Upper lobe of right lung (tissue), 1 donor: ENCODE measurements around the gene PRODH. TPM values are rescaled to one million over a fixed set of nuclear protein-coding genes. Genes with fewer than 3 reads are reported as not detected.
"Not testable (repeated sequence)": the region's sequence is repeated elsewhere in the genome, so short reads cannot be mapped to it uniquely, and the experiment has no call there.

Source experiments
- ATAC-seq: fragments of 200-7000 bp; cut with Tn5 transposase; one replicate; pipeline ENCODE4 v1.9.1; 2020; ENCODE audit warnings: mild to moderate bottlenecking, moderate library complexity
- DNase-seq: peaks from one replicate; pipeline ENCODE4 v3.0.0-alpha.2; 2020
- H3K27ac ChIP-seq: fragments of 200-600 bp; one replicate; pipeline ENCODE4 v1.8.0; 2022
- H3K27me3 ChIP-seq: fragments of 200-600 bp; one replicate; pipeline ENCODE4 v1.8.0; 2022; ENCODE audit warnings: mild to moderate bottlenecking
- H3K36me3 ChIP-seq: fragments of 200-600 bp; one replicate; pipeline ENCODE4 v1.8.0; 2022
- H3K4me1 ChIP-seq: fragments of 200-600 bp; one replicate; pipeline ENCODE4 v1.8.0; 2022
- H3K4me3 ChIP-seq: fragments of 200-600 bp; one replicate; pipeline ENCODE4 v1.8.0; 2022; ENCODE audit warnings: mild to moderate bottlenecking
- H3K9me3 ChIP-seq: fragments of 200-600 bp; one replicate; pipeline ENCODE4 v1.8.0; 2022
- CTCF ChIP-seq: fragments of 200-600 bp; IDR thresholded peaks from one replicate; pipeline ENCODE4 v1.8.0; 2022; ENCODE audit warnings: antibody characterized with exemption
- intact Hi-C: fragments of 100-400 bp; cut with DNase I; formaldehyde crosslinking; loops from one replicate; pipeline ENCODE4 v1.11.0; 2022
- total RNA-seq: library from RNA; stranded (reverse); fragmentation: NEBNext Ultra II Directional; extraction: Animal tissue kit (Norgen Biotek cat#: 25700); gene quantifications from one replicate; pipeline ENCODE4 v1.2.1, GENCODE V29; 2021
- donor health status: DM: no; HTN: yes; CAD: no; lungs with severe emphysema.

PRODH gene
- total RNA-seq, 1 donor from 2014 or later: 60.9 TPM

- H3K4me3 ChIP-seq, intact Hi-C loops, H3K27me3 ChIP-seq, H3K9me3 ChIP-seq, ATAC-seq, H3K4me1 ChIP-seq, H3K27ac ChIP-seq, H3K36me3 ChIP-seq: not testable (repeated sequence)
- DNase-seq: peak; percentile 42
Measured at GRCh38 chr22:18957621-18958320, 21.7 kb upstream of the PRODH start.

GRCh38 chr22:18956956-18957355 lies 20.9 kb upstream of the PRODH start:
- H3K9me3 ChIP-seq, H3K27ac ChIP-seq, H3K4me1 ChIP-seq, intact Hi-C loops, ATAC-seq, H3K4me3 ChIP-seq, H3K27me3 ChIP-seq, H3K36me3 ChIP-seq: not testable (repeated sequence)
- DNase-seq: peak; percentile 37

GRCh38 chr22:18956121-18956895 lies 20.2 kb upstream of the PRODH start:
- intact Hi-C loops: not testable (repeated sequence)

GRCh38 chr22:18955696-18956095 lies 19.6 kb upstream of the PRODH start:
- H3K36me3 ChIP-seq: no peaks in the 10 kb centered on the region
- no peak overlapping the region for H3K4me3 ChIP-seq
- H3K27ac ChIP-seq: no peak overlapping the region
- no peak for TF ChIP-seq CTCF
- no peaks in the 10 kb centered on the region for H3K9me3 ChIP-seq
- ATAC-seq: no peak
- no peaks in the 10 kb centered on the region for H3K4me1 ChIP-seq
- DNase-seq: no peak
- H3K27me3 ChIP-seq: no peaks in the 10 kb centered on the region
- intact Hi-C loops: no loop called here

More at GRCh38 chr22:18956121-18956895, 20.2 kb upstream of the PRODH start:
- not testable (repeated sequence) for H3K27ac ChIP-seq, ATAC-seq, H3K36me3 ChIP-seq, H3K4me3 ChIP-seq, H3K4me1 ChIP-seq, H3K27me3 ChIP-seq, H3K9me3 ChIP-seq
- DNase-seq: peak; percentile 51

GRCh38 chr22:18954990-18955571 lies 19.0 kb upstream of the PRODH start:
- Histone ChIP-seq H3K27me3 (no peaks in the 10 kb centered on the region), H3K9me3 (no peaks in the 10 kb centered on the region), H3K4me1 (no peaks in the 10 kb centered on the region), H3K27ac (no peak overlapping the region), H3K4me3 (no peak overlapping the region), H3K36me3 (no peaks in the 10 kb centered on the region)
- peak; percentile 57 for DNase-seq
- TF ChIP-seq CTCF: no peak
- intact Hi-C loops: no loop called here
- ATAC-seq: no peak

GRCh38 chr22:18954303-18954989 lies 18.4 kb upstream of the PRODH start:
- H3K9me3 ChIP-seq, H3K4me3 ChIP-seq, H3K4me1 ChIP-seq, H3K36me3 ChIP-seq, H3K27me3 ChIP-seq, intact Hi-C loops, H3K27ac ChIP-seq: not testable (repeated sequence)
- peak; percentile 84 for DNase-seq
- ATAC-seq: peak; percentile 92
- TF ChIP-seq CTCF: peak; percentile 74

GRCh38 chr22:18953128-18953527 lies 17.0 kb upstream of the PRODH start:
- H3K4me3 ChIP-seq, intact Hi-C loops, ATAC-seq, H3K4me1 ChIP-seq, H3K9me3 ChIP-seq, H3K27me3 ChIP-seq, H3K36me3 ChIP-seq, H3K27ac ChIP-seq: not testable (repeated sequence)
- peak; percentile 43 for DNase-seq
